Measurements from ENCODE around the gene RRP15.

RRP15 gene

DNA sequence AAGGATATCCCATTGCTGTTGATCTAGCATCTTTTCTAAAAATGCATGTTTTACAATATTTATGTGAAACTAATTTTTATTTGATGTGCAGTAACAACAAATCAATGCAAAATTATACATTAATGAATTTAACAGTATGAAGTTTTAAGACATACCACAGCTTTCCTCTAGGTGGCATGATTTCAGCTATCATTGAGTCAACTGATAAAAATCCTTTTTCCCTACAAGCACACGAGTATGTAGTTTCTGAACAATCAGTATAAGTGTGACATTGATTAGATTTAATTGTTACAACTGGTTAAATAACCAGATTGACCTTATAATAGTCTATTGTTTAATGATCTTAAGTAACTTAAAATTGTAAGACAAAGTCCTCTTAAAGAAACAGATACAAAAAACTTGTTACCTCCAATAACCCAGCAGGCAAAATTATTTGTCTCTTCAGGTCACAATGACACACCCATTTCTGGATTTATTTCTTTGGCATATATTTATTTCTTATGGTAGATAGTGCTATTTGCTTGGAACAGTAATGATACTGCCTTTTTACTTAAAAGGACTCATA, 54.3 kb downstream of the RRP15 start:
- DNase-seq (ENCODE audit: low read depth in 2 of 2): no peak

DNA sequence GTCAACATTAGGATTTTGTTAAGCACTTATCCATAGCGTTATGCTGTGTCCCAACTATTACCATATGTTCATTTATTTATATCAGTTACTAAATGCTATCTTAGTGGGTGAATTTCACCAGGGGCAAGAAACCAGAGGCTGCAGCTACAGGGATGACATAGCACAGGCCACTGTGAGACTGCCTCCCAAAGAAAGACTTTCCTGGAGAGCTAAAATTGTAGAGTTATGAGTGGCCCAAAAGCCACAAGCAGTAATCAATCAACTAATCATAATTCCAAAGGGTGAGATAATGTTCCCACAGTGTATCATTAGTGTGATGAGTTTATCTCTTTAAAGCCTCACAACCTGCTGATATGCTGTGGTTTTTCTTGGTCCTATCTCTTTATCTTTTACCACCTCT, 56.2 kb downstream of the RRP15 start:
- DNase-seq (ENCODE audit: low read depth in 2 of 2): no peak

DNA sequence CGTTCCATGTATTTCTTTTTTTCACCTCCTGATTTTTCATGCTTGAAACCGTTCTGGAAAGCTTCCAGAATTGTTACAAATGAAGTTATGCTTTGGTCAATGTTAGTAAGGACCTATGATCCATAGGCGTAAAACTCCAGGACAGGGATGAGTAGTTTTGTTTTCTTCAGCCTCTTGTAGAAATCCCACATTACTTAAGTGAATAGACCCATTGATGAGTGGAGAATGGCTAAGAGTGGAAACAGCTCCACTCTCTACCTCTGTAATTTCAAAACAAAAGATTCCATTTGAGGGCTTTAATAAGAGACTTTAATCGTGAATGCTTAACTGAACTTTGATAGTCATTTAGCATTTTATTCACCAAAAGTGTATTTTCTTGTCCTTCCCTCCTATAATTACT, 57.0 kb downstream of the RRP15 start:
- DNase-seq (ENCODE audit: low read depth in 2 of 2): no peak

DNA sequence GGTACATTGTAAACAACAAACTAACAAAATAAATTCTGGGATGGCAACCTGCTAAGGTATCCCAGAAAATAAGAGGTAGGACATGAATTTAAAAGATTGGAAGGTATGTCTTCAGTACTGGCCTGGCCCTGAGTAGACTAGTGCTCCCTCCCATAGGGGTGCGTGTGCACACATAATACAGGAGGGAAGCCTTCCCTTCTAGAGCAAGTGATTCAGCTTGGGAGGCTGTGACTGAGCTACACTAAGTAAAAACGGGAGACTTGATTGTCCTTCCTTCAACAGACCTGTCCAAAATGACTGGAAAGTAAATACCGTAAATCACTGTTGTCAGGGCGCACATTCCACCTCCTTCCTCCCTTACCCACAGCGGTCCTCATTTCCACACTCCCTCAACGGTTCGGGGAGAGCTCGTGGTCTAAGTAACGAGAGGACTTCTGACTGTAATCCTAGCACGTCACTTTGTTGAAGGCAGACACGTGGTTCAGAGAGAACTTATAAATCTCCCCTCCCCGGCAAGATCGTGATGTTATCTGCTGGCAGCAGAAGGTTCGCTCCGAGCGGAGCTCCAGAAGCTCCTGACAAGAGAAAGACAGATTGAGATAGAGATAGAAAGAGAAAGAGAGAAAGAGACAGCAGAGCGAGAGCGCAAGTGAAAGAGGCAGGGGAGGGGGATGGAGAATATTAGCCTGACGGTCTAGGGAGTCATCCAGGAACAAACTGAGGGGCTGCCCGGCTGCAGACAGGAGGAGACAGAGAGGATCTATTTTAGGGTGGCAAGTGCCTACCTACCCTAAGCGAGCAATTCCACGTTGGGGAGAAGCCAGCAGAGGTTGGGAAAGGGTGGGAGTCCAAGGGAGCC, 60.0 kb downstream of the RRP15 start, which contains the start of gene TGFB2:
TSS of gene TGFB2 (plus strand) at position 523 of the 859 bp plus-strand sequence. CDS start 1,366 bp downstream, outside the sequence.
- no peak for DNase-seq (ENCODE audit: low read depth in 2 of 2)

DNA sequence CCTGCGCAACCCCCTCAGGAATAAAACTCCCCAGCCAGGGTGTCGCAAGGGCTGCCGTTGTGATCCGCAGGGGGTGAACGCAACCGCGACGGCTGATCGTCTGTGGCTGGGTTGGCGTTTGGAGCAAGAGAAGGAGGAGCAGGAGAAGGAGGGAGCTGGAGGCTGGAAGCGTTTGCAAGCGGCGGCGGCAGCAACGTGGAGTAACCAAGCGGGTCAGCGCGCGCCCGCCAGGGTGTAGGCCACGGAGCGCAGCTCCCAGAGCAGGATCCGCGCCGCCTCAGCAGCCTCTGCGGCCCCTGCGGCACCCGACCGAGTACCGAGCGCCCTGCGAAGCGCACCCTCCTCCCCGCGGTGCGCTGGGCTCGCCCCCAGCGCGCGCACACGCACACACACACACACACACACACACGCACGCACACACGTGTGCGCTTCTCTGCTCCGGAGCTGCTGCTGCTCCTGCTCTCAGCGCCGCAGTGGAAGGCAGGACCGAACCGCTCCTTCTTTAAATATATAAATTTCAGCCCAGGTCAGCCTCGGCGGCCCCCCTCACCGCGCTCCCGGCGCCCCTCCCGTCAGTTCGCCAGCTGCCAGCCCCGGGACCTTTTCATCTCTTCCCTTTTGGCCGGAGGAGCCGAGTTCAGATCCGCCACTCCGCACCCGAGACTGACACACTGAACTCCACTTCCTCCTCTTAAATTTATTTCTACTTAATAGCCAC, 60.7 kb downstream of the RRP15 start:
- peak in 1 of 2 donors; percentile 26 for DNase-seq (ENCODE audit: low read depth in 2 of 2)

DNA sequence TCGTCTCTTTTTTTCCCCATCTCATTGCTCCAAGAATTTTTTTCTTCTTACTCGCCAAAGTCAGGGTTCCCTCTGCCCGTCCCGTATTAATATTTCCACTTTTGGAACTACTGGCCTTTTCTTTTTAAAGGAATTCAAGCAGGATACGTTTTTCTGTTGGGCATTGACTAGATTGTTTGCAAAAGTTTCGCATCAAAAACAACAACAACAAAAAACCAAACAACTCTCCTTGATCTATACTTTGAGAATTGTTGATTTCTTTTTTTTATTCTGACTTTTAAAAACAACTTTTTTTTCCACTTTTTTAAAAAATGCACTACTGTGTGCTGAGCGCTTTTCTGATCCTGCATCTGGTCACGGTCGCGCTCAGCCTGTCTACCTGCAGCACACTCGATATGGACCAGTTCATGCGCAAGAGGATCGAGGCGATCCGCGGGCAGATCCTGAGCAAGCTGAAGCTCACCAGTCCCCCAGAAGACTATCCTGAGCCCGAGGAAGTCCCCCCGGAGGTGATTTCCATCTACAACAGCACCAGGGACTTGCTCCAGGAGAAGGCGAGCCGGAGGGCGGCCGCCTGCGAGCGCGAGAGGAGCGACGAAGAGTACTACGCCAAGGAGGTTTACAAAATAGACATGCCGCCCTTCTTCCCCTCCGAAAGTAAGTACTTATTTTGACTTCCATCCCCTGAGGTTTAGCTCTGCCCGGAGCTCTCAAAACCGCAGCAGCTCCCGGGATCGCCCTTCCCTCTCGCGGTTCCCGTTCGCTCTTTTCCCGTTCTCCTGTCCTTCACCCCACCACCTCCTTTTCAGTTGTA, 61.5 kb downstream of the RRP15 start:
- no peak for DNase-seq (ENCODE audit: low read depth in 2 of 2)

DNA sequence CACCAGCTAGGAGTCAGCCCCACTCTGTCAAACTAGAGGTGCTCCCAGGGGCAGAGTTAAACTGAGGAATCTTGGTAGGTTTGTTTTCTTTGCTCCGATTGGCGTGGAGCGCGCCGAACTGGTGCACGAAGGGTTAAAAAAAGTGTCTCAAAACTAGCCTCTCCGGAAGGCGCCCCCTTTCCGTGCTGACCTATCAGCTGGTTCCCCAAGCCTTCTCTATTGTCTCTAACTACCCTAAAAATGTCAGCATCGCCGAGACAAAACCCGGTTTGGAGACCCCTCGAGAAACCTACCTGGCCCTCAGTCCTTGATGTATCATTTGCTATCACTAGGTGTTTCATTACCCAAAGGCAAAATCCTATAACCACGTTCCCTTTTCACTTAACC, 62.2 kb downstream of the RRP15 start:
- DNase-seq (ENCODE audit: low read depth in 2 of 2): no peak

DNA sequence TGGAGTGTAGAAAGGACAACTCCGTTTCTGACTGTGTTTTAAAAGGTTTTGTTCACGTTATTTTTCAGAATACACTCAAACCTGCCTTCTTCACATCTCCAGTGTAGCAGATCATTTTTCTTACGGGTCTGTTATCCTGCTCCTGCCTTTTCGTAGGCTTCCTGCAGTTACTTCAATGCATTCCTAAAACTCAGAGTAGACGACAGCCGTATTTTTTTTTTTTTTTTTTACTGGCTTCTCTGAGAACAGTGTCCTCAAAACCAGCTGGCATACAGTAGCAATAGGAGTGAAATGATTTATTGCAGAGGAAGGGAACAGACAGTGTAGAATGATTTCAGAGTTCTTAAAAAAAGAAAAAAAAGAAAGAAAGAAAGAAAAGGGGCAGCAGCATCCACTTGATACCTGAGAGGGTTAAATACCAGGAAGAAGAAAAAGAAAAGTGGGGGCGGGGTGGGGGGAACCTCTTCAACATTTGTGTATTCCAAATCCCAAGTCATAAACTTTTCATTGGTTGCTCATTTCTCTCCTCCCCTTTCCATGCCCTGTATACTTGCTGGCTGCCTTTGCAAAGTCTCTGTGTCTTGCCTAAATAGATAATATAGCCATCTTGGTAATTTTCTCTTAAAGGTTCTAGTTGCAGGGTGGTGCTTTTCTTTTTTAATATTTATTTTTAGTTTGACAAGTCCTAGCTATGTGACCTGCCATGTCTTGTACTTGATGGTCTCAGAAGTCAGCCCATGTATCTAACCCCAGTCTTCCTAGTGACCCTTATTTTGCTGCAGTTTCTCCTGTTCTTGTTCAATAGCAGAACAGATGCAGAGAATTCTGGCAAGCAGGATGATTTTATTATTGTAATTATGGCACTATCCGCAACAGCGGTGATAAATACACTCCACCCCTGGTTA, 62.9 kb downstream of the RRP15 start:
- DNase-seq (ENCODE audit: low read depth in 2 of 2): no peak

DNA sequence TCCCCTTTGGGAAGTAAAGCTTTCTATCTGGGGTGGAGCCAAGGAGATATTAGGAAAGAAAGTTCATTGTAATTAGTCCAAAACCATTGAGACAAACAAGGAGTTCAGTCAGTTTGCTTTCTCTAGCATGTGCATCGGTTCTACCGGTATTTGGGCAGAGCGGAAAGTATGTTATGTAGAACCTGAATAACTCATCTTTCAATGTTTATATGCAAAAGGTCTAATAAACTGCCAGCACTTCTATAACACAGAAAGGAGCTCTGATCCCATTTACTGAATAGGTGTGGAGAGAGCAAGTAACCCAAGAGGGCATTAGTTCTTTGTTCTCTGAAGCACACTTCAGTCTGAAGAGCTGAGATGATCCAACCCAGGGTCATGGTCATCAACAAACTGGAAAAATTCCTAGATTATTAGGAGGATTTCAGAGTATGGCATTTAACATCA, 63.6 kb downstream of the RRP15 start:
- DNase-seq (ENCODE audit: low read depth in 2 of 2): no peak

DNA sequence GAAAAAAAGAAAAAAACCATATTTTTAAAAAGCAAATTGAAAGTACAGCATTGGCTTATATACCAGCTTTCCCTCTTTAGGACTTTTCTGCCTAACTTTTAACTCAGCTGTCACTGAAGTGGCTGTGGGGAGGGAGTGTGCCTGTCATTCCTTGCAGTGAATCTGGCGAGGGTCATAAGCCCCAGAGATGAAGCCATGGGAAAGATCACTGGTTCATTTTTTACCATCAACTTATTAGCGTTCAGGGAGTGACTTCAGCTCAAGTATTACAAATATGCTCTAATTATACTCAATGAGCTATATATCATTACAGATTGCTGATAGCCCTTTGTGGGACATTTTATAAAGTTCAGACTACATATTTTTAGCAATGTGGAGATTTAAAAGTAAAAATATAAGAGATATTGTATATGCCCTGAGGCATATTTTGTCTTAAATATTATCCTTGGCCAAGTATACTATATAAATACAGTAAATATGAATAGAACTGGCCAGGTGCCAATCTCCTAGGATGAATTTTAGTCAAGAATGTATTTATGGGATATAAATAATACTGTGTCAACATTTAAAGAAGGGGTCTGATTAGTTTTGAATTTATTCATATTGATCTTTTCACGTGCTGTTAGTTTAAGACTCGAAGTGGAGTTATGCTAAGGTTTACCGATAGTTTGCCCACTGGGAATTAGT, 64.4 kb downstream of the RRP15 start:
- no peak for DNase-seq (ENCODE audit: low read depth in 2 of 2)

DNA sequence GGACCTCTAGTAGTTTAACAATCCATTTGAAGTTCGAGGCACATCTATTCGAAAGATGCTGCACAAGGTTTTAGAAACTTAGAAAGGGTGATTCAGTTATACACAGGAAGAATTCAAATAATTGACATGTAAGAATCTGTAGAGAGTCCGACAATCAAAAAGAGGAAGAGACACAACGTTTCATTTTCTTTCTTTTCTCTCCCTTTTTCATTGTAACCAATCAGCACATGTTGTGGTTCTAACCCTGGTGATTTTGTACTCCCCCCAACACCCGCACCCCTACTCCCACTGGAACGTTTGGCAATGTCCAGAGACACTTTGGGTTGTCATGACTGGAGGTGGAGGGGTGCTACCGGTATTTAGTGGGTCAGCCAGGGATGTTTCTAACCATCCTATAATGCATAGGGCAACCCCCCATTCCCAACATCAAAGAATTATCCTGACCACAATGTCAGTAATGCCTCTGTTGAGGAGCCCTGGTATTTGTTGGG, 65.0 kb downstream of the RRP15 start:
- DNase-seq (ENCODE audit: low read depth in 2 of 2): no peak

DNA sequence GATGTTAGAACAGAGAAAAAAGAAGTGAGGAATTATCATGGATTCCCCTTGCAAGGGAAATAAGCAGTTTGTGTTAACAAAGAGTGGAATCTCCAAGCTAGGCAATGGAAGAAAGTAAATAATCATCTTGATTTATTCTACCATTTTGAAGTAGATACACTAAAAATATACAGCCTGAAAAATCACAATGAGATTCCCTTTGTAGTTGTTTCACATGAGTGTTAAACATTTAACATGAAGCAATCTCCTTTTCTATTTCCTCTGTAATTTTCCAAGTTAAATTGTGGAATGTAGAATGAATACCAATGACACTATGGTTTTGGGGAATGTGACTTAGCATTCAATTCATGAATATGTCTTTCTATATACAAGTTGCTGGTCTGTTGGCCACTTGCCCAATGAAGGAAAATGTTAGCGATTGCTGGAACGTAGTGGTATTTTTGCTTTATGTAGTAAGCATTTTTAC, 65.7 kb downstream of the RRP15 start:
- DNase-seq (ENCODE audit: low read depth in 2 of 2): no peak

DNA sequence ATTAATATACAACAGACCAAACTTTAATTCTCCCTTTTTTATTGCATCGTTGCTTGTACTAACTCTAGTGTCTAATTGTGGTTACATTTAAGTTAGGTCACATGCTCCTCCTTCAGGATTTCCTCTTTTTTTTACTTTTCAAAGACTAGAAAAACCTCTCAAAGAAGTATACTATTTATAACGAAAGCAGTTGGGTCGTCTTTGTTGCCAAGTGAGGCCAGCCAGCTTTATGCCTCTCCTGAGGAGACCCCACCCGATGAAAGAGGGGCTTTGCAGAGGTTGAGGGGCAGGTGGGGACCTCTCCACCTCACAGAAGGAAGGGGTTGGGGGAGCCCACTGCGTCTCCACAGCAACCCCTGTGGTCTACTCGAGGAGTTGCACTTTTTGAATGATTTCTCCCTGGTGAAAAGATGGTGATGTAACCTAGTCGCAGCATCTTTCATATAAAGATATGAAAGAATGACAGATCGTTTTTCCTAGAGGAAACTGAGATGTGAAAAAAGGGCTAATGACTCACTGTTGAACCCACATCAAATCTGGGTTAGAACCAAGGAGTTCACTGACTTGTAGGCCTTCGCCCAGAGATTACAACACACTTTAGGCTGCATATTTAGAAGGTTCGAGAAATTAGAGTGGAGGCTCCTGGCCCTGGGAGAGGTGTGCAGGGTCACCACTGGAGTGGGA, 66.4 kb downstream of the RRP15 start:
- DNase-seq (ENCODE audit: low read depth in 2 of 2): no peak

DNA sequence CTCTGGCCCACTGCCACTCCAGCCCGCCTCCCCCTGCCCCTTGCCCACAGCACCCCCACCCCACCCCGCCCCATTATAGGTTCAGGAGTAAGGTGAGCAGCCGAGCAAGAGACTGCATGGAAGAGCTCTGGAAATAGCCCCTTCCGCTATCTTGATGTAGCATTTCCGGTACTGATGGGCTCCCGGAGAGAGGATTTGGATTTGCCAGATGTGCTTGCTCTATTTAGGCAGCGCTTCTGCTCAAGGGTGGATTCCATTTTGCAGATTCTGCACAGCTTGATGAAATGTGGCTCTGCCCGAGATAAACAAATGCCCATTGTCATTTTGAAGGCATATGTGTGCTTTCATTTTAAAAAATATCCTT, 67.0 kb downstream of the RRP15 start:
- DNase-seq (ENCODE audit: low read depth in 2 of 2): no peak

DNA sequence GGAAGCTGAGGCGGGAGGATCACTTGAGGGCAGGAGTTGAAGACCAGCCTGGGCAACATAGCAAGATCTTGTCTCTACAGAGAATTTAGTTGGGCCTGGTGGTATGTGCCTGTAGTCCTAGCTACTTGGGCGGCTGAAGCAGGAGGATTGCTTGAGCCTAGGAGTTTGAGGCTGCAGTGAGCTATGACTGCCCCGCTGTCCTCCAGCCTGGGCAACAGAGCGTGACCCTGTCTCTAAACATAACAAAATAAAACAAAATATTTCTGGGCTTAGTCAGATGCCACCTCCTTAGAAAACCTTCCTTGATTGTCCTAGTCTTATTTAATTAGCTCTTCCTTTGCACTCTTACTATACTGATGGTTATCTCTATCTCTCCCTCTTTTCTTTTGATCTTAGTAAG, 68.6 kb downstream of the RRP15 start:
- no peak for DNase-seq (ENCODE audit: low read depth in 2 of 2)

DNA sequence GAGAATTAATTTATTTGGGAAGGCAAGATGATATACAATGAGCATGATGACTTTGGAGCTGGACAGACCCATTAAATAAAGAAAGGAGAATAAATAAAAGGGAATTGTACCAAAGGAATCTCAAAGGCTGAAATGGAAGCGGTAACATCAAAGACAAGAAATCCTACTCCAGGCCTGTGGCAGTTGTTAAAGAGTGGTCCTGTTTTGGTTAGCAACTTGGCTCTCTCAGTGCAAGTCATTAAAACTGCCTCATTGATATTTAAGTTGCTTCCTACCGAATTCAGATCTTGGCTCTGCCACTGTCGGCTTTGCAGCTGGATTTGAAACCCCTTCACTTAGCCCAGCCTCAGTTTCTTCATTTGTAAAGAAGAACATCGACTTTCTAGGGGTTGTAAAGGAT, 70.2 kb downstream of the RRP15 start:
- DNase-seq (ENCODE audit: low read depth in 2 of 2): no peak

DNA sequence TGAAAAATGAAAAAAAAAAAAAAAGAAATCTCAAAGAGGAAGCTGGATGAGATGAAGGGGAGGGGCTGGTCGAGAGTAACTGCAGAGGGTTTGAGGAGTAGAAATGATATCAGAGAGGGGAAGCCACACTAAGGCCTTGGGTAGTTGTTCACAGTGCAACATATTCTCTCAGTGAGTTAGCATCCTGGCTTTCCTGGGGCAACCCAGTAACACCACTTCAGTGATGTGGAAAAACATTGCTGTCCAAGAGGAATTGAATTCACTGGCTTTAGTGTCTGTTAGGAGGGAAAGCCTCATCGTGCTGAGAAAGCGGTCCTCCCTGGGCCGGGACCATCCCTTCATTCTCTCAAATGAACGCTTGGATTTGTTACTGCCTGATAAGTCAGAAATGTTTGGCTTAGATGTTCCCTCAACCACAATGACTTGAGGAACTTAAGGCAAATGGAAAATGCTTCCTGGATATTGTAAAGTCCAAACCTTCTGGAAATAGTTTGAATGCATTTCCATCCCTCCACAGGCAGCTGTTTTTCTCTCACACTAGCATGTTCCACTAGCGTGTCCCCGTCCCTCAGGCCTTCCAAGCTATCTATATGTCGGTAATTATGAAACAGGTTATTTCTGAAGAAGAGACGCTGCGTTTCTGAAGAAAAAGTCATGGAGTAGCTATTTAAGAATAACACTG, 72.3 kb downstream of the RRP15 start:
- DNase-seq (ENCODE audit: low read depth in 2 of 2): no peak

DNA sequence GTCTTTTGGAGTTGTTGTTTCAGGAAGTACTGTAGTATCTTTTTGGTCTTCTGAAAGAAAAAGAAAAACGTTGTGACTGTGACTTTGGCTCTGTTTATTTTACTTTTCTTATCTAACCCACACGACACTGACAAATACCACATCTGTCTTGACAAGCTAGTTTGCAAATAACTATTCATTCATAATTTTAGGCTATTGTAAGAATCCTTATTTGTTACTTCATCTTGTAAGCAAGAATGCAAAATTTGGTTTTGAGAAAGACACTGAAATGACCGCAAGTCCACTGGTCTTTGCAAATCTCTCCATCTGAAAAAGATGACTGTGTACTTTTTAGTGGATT, 72.8 kb downstream of the RRP15 start:
- DNase-seq (ENCODE audit: low read depth in 2 of 2): no peak

Measured in stimulated activated CD8-positive, alpha-beta memory T cell treated with anti-CD3 and anti-CD28 coated beads, Interleukin-7, amount 100 ng/mL, for 4 hours (primary cell).